ENCODE results near the gene ENOSF1. TPM values are rescaled to one million over a fixed set of nuclear protein-coding genes. Genes with fewer than 3 reads are reported as not detected.

The ENOSF1 gene
- polyA plus RNA-seq, 6 donors from 2014 or later = 0.53 to 6.6 (median 1.3) TPM

- no peaks in the 10 kb centered on the region for H3K9me3 Mint-ChIP-seq
- no peaks in the 10 kb centered on the region for H3K4me1 Mint-ChIP-seq
- H3K27me3 Mint-ChIP-seq = no peaks in the 10 kb centered on the region
- DNase-seq = no peak
- no peaks in the 10 kb centered on the region for H3K36me3 Mint-ChIP-seq
- H3K27ac Mint-ChIP-seq = no peak overlapping the region
- ATAC-seq (ENCODE audit: low read depth in 2 of 2) = no peak
- no peak overlapping the region for H3K4me3 Mint-ChIP-seq
Observed at GRCh38 chr18:676736-677135, 35.7 kb downstream of the ENOSF1 start.

GRCh38 chr18:676069-676468 is 36.4 kb downstream of the ENOSF1 start:
- Mint-ChIP-seq H3K27ac (no peak overlapping the region), H3K9me3 (no peaks in the 10 kb centered on the region), H3K27me3 (no peaks in the 10 kb centered on the region), H3K4me1 (no peaks in the 10 kb centered on the region), H3K4me3 (no peak overlapping the region), H3K36me3 (no peaks in the 10 kb centered on the region)
- DNase-seq (no peak), ATAC-seq (ENCODE audit: low read depth in 2 of 2) (no peak)

- no peaks in the 10 kb centered on the region for H3K36me3 Mint-ChIP-seq
- H3K4me1 Mint-ChIP-seq = no peaks in the 10 kb centered on the region
- no peak for ATAC-seq (ENCODE audit: low read depth in 2 of 2)
Observed at GRCh38 chr18:675307-675706, 37.1 kb downstream of the ENOSF1 start.

GRCh38 chr18:673769-674168 is 38.7 kb downstream of the ENOSF1 start:
- Mint-ChIP-seq H3K4me1 (no peaks in the 10 kb centered on the region), H3K36me3 (no peaks in the 10 kb centered on the region), H3K27ac (no peak overlapping the region), H3K9me3 (peaks cover 0 to 3% (median 0%) of the 10 kb centered on the region in 7 donors), H3K4me3 (no peak overlapping the region), H3K27me3 (no peaks in the 10 kb centered on the region)
- no peak for DNase-seq
- no peak for ATAC-seq (ENCODE audit: low read depth in 2 of 2)

More at GRCh38 chr18:675307-675706, 37.1 kb downstream of the ENOSF1 start:
- Mint-ChIP-seq H3K4me3 (no peak overlapping the region), H3K27ac (peak overlapping the region in 2 of 6 donors; percentile 39 to 54), H3K27me3 (no peaks in the 10 kb centered on the region), H3K9me3 (peaks cover 0 to 3% (median 0%) of the 10 kb centered on the region in 7 donors)
- DNase-seq = no peak

- no peaks in the 10 kb centered on the region for H3K36me3 Mint-ChIP-seq
- no peaks in the 10 kb centered on the region for H3K27me3 Mint-ChIP-seq
Observed at GRCh38 chr18:673317-673716, 39.1 kb downstream of the ENOSF1 start.

GRCh38 chr18:671405-671804 is 41.0 kb downstream of the ENOSF1 start:
- ATAC-seq (ENCODE audit: low read depth in 2 of 2) (no peak), DNase-seq (no peak)
- Mint-ChIP-seq H3K9me3 (peaks cover 0 to 4% (median 2%) of the 10 kb centered on the region in 7 donors), H3K27me3 (no peaks in the 10 kb centered on the region), H3K4me3 (no peak overlapping the region), H3K36me3 (no peaks in the 10 kb centered on the region), H3K27ac (no peak overlapping the region), H3K4me1 (no peaks in the 10 kb centered on the region)

More at GRCh38 chr18:673317-673716, 39.1 kb downstream of the ENOSF1 start:
- no peak overlapping the region for H3K27ac Mint-ChIP-seq
- DNase-seq = no peak
- no peak overlapping the region for H3K4me3 Mint-ChIP-seq
- H3K9me3 Mint-ChIP-seq = peaks cover 0 to 3% (median 0%) of the 10 kb centered on the region in 7 donors
- H3K4me1 Mint-ChIP-seq = no peaks in the 10 kb centered on the region
- no peak for ATAC-seq (ENCODE audit: low read depth in 2 of 2)

- Mint-ChIP-seq H3K9me3 (peaks cover 0 to 4% (median 2%) of the 10 kb centered on the region in 7 donors), H3K27me3 (no peaks in the 10 kb centered on the region), H3K36me3 (no peaks in the 10 kb centered on the region), H3K27ac (no peak overlapping the region), H3K4me1 (no peaks in the 10 kb centered on the region), H3K4me3 (peak overlapping the region in 1 of 8 donors; percentile 26)
- DNase-seq (no peak), ATAC-seq (ENCODE audit: low read depth in 2 of 2) (no peak)
Observed at GRCh38 chr18:670522-670921, 41.9 kb downstream of the ENOSF1 start.

GRCh38 chr18:669077-669476 is 43.4 kb downstream of the ENOSF1 start:
- no peak for ATAC-seq (ENCODE audit: low read depth in 2 of 2)
- Mint-ChIP-seq H3K4me1 (no peaks in the 10 kb centered on the region), H3K36me3 (no peaks in the 10 kb centered on the region), H3K27me3 (no peaks in the 10 kb centered on the region), H3K4me3 (no peak overlapping the region), H3K27ac (no peak overlapping the region), H3K9me3 (peaks cover 0 to 4% (median 2%) of the 10 kb centered on the region in 7 donors)
- DNase-seq = no peak

GRCh38 chr18:668260-668659 is 44.2 kb downstream of the ENOSF1 start:
- peak overlapping the region in 1 of 6 donors; percentile 61 for H3K27ac Mint-ChIP-seq
- H3K4me3 Mint-ChIP-seq = no peak overlapping the region
- H3K9me3 Mint-ChIP-seq = peaks cover 0 to 4% (median 2%) of the 10 kb centered on the region in 7 donors
- no peak for ATAC-seq (ENCODE audit: low read depth in 2 of 2)
- no peaks in the 10 kb centered on the region for H3K36me3 Mint-ChIP-seq
- no peaks in the 10 kb centered on the region for H3K4me1 Mint-ChIP-seq
- no peaks in the 10 kb centered on the region for H3K27me3 Mint-ChIP-seq
- DNase-seq = no peak

- no peaks in the 10 kb centered on the region for H3K36me3 Mint-ChIP-seq
- no peak for DNase-seq
- no peak for ATAC-seq (ENCODE audit: low read depth in 2 of 2)
- H3K4me3 Mint-ChIP-seq = no peak overlapping the region
- H3K9me3 Mint-ChIP-seq = peaks cover 0 to 4% (median 3%) of the 10 kb centered on the region in 7 donors
- peak overlapping the region in 1 of 6 donors; percentile 28 for H3K27ac Mint-ChIP-seq
- no peaks in the 10 kb centered on the region for H3K4me1 Mint-ChIP-seq
- H3K27me3 Mint-ChIP-seq = no peaks in the 10 kb centered on the region
Observed at GRCh38 chr18:666628-667027, 45.8 kb downstream of the ENOSF1 start.

- peaks cover 0 to 7% (median 3%) of the 10 kb centered on the region in 7 donors for H3K9me3 Mint-ChIP-seq
- H3K4me1 Mint-ChIP-seq = no peaks in the 10 kb centered on the region
- ATAC-seq (ENCODE audit: low read depth in 2 of 2) (no peak), DNase-seq (no peak)
- H3K4me3 Mint-ChIP-seq = peak overlapping the region in 2 of 8 donors; percentile 25 to 51
- peaks cover 0 to 4% (median 2%) of the 10 kb centered on the region in 3 donors for H3K27me3 Mint-ChIP-seq
- H3K36me3 Mint-ChIP-seq = no peaks in the 10 kb centered on the region
- no peak overlapping the region for H3K27ac Mint-ChIP-seq
Observed at GRCh38 chr18:666177-666576, 46.3 kb downstream of the ENOSF1 start.

- Mint-ChIP-seq H3K27me3 (peaks cover 21 to 27% (median 25%) of the 10 kb centered on the region in 3 donors), H3K9me3 (peaks cover 0 to 8% (median 2%) of the 10 kb centered on the region in 7 donors), H3K4me3 (no peak overlapping the region), H3K36me3 (no peaks in the 10 kb centered on the region), H3K4me1 (peaks cover 4 to 16% (median 6%) of the 10 kb centered on the region in 3 donors), H3K27ac (no peak overlapping the region)
- DNase-seq (no peak), ATAC-seq (ENCODE audit: low read depth in 2 of 2) (no peak)
Observed at GRCh38 chr18:662197-662596, 50.2 kb downstream of the ENOSF1 start.

GRCh38 chr18:659597-659996 is 52.8 kb downstream of the ENOSF1 start:
- peak overlapping the region in 7 of 8 donors; percentile 15 to 86 (median 64) for H3K4me3 Mint-ChIP-seq
- no peak overlapping the region for H3K27ac Mint-ChIP-seq
- DNase-seq (no peak), ATAC-seq (ENCODE audit: low read depth in 2 of 2) (no peak)
- H3K36me3 Mint-ChIP-seq = no peaks in the 10 kb centered on the region
- peaks cover 30 to 44% (median 38%) of the 10 kb centered on the region in 3 donors for H3K27me3 Mint-ChIP-seq
- peaks cover 4 to 20% (median 9%) of the 10 kb centered on the region in 3 donors for H3K4me1 Mint-ChIP-seq
- peaks cover 0 to 8% (median 2%) of the 10 kb centered on the region in 7 donors for H3K9me3 Mint-ChIP-seq

- DNase-seq = no peak
- Mint-ChIP-seq H3K9me3 (peaks cover 0 to 8% (median 2%) of the 10 kb centered on the region in 7 donors), H3K4me3 (peak overlapping the region; percentile 25 to 92 (median 82)), H3K36me3 (no peaks in the 10 kb centered on the region), H3K4me1 (peaks cover 4 to 20% (median 9%) of the 10 kb centered on the region in 3 donors), H3K27ac (peak overlapping the region in 1 of 6 donors; percentile 72), H3K27me3 (peaks cover 30 to 49% (median 41%) of the 10 kb centered on the region in 3 donors)
- no peak for ATAC-seq (ENCODE audit: low read depth in 2 of 2)
Observed at GRCh38 chr18:658947-659533, 53.4 kb downstream of the ENOSF1 start.
